HCT116 (cell line): ENCODE results near the gene PPIH. TPM values are rescaled to one million over a fixed set of nuclear protein-coding genes. Genes with fewer than 3 reads are reported as not detected.

Experiments
- ATAC-seq: fragments of 200-7000 bp; cut with Tn5 transposase; 2 replicates; pipeline ENCODE4 v1.9.1; 2020; ENCODE audit warnings: mild to moderate bottlenecking, moderate library complexity
- BruUV-seq: library from RNA; stranded (reverse); fragments of 400-500 nt; replicated peaks from 2 replicates; lab custom pipeline; 2021; lab: Mats Ljungman, UMichigan
- CTCF ChIA-PET: fragments of 300-600 bp; sonication (Branson Sonifier 250); formaldehyde crosslinking; loops from one replicate; lab custom pipeline; 2021; ENCODE audit warnings: antibody characterized with exemption; lab: Charles Lee
- POLR2A ChIA-PET: fragments of 300-600, 350-600 bp; sonication (Branson Sonifier 250); formaldehyde crosslinking; loops from one replicate; lab custom pipeline; 2021; ENCODE audit warnings: antibody characterized with exemption; lab: Charles Lee
- RAD21 ChIA-PET, 2 experiments: fragments of 300-600 bp; sonication (Branson Sonifier 250); formaldehyde crosslinking; loops; one replicate each; lab custom pipeline; 2023; ENCODE audit warnings: low total read pairs in 2 of 2; ENCODE audit not compliant: uncharacterized antibody in 2 of 2, unreplicated experiment in 2 of 2, low non-redundant PET in 1 of 2; lab: Charles Lee
- DNase-seq: peaks from one replicate; pipeline ENCODE4 v3.0.0-alpha.2; 2010; ENCODE audit warnings: low read depth, low spot score
- H2AFZ ChIP-seq: fragments of 200-600 bp; shearing (Covaris generic), sonication (generic); 2 replicates; pipeline ENCODE4 v1.6.1; 2017; ENCODE audit warnings: low read depth, mixed run types, mixed read lengths, antibody characterized with exemption, low read length; ENCODE audit not compliant: poor library complexity, severe bottlenecking
- H3K27ac ChIP-seq: 2 replicates; pipeline ENCODE4 v1.5.1; 2012; ENCODE audit warnings: low read depth, low read length
- H3K27me3 ChIP-seq: fragments of 200-600 bp; sonication (generic); 2 replicates; pipeline ENCODE4 v1.6.1; 2016; ENCODE audit warnings: mixed run types, low read length, mixed read lengths; ENCODE audit not compliant: insufficient read depth
- H3K36me3 ChIP-seq, 2 experiments: fragments of 200-500 bp in 1 of 2; fragments of 200-600 bp in 1 of 2; sonication (Bioruptor generic) in 1 of 2; sonication (generic) in 1 of 2; 2 replicates each; pipeline versions ENCODE4 v1.5.1 to v1.6.1; 2014 to 2016; ENCODE audit warnings: low read length in 2 of 2, inconsistent platforms in 1 of 2, mixed read lengths in 1 of 2, mixed run types in 1 of 2; ENCODE audit not compliant: insufficient read depth in 2 of 2, control insufficient read depth in 1 of 2
- H3K4me1 ChIP-seq, 2 experiments: fragments of 200-600 bp in 1 of 2; sonication (generic) in 1 of 2; 2 replicates each; pipeline versions ENCODE4 v1.5.1 to v1.6.1; 2012 to 2017; ENCODE audit warnings: low read length in 2 of 2, inconsistent platforms in 1 of 2, mild to moderate bottlenecking in 1 of 2, mixed read lengths in 1 of 2, mixed run types in 1 of 2, moderate library complexity in 1 of 2; ENCODE audit not compliant: insufficient read depth in 2 of 2, control insufficient read depth in 1 of 2
- H3K4me2 ChIP-seq: fragments of 200-600 bp; sonication (generic); 2 replicates; pipeline ENCODE4 v1.6.1; 2017; ENCODE audit warnings: mixed run types, low read length, mixed read lengths
- H3K4me3 ChIP-seq, 2 experiments: fragments of 200-600 bp in 1 of 2; sonication (generic) in 1 of 2; replicated peaks in 1 of 2; 2 replicates each; pipeline ENCODE4 v1.5.1; 2011 to 2016; ENCODE audit warnings: low read length in 2 of 2, control low read depth in 1 of 2, low read depth in 1 of 2, mild to moderate bottlenecking in 1 of 2, mixed read lengths in 1 of 2, mixed run types in 1 of 2
- H3K79me2 ChIP-seq: fragments of 200-600 bp; sonication (generic); 2 replicates; pipeline ENCODE4 v1.6.1; 2017; ENCODE audit warnings: mild to moderate bottlenecking, mixed run types, low read length, moderate library complexity, mixed read lengths; ENCODE audit not compliant: insufficient read depth
- H3K9ac ChIP-seq: fragments of 200-600 bp; sonication (generic); 2 replicates; pipeline ENCODE4 v1.6.1; 2016; ENCODE audit warnings: low read length, mixed read lengths
- H3K9me2 ChIP-seq: fragments of 200-600 bp; sonication (generic), shearing (Covaris generic); 2 replicates; pipeline ENCODE4 v1.6.1; 2017; ENCODE audit warnings: mixed run types, mild to moderate bottlenecking, moderate library complexity; ENCODE audit not compliant: insufficient read depth
- H3K9me3 ChIP-seq, 2 experiments: fragments of 200-500 bp in 1 of 2; fragments of 200-600 bp in 1 of 2; sonication (Bioruptor generic) in 1 of 2; sonication (generic) in 1 of 2; 2 replicates each; pipeline ENCODE4 v1.6.1; 2014 to 2017; ENCODE audit warnings: low read length in 2 of 2, mixed read lengths in 2 of 2, inconsistent platforms in 1 of 2, low read depth in 1 of 2, mild to moderate bottlenecking in 1 of 2, mixed run types in 1 of 2, moderate library complexity in 1 of 2; ENCODE audit not compliant: control insufficient read depth in 1 of 2, insufficient read depth in 1 of 2
- H4K20me1 ChIP-seq: fragments of 200-600 bp; sonication (generic), shearing (Covaris generic); 2 replicates; pipeline ENCODE4 v1.6.1; 2017; ENCODE audit warnings: mixed run types, mild to moderate bottlenecking, moderate library complexity; ENCODE audit not compliant: insufficient read depth
- ATF3 ChIP-seq: IDR thresholded peaks from 2 replicates; pipeline ENCODE4 v1.6.1; 2012
- CBX3 ChIP-seq: IDR thresholded peaks from 2 replicates; pipeline ENCODE4 v1.6.1; 2012; ENCODE audit warnings: low read depth
- CEBPB ChIP-seq: IDR thresholded peaks from 2 replicates; pipeline ENCODE4 v1.6.1; 2012; ENCODE audit warnings: low read depth
- EZH2 ChIP-seq: fragments of 200-600 bp; sonication (generic); IDR thresholded peaks from 2 replicates; pipeline ENCODE4 v1.6.1; 2017; ENCODE audit warnings: antibody characterized with exemption, mixed run types
- FOSL1 ChIP-seq: IDR thresholded peaks from 2 replicates; pipeline ENCODE4 v1.6.1; 2012; ENCODE audit warnings: low read depth
- JUND ChIP-seq: IDR thresholded peaks from 2 replicates; pipeline ENCODE4 v1.6.1; 2012
- MAX ChIP-seq: IDR thresholded peaks from 2 replicates; pipeline ENCODE4 v1.6.1; 2012
- POLR2AphosphoS5 ChIP-seq: IDR thresholded peaks from 2 replicates; pipeline ENCODE4 v1.6.1; 2011; ENCODE audit warnings: mild to moderate bottlenecking, low read depth, low read length, moderate library complexity
- RAD21 ChIP-seq: IDR thresholded peaks from 2 replicates; pipeline ENCODE4 v1.6.1; 2012; ENCODE audit warnings: low read depth, mild to moderate bottlenecking
- REST ChIP-seq: IDR thresholded peaks from 2 replicates; pipeline ENCODE4 v1.6.1; 2012; ENCODE audit warnings: low read depth
- SIN3A ChIP-seq: IDR thresholded peaks from 2 replicates; pipeline ENCODE4 v1.6.1; 2012; ENCODE audit warnings: low read depth
- SP1 ChIP-seq: IDR thresholded peaks from 2 replicates; pipeline ENCODE4 v1.6.1; 2012; ENCODE audit warnings: low read depth
- YY1 ChIP-seq: IDR thresholded peaks from 2 replicates; pipeline ENCODE4 v1.6.1; 2011; ENCODE audit warnings: low read length, low read depth, moderate library complexity, mild to moderate bottlenecking; ENCODE audit not compliant: insufficient replicate concordance; ENCODE audit errors: extremely low read depth
- ZBTB33 ChIP-seq: IDR thresholded peaks from 2 replicates; pipeline ENCODE4 v1.6.1; 2011; ENCODE audit warnings: mild to moderate bottlenecking, low read length, moderate library complexity; ENCODE audit not compliant: insufficient replicate concordance; ENCODE audit errors: extremely low read depth
- ZFX ChIP-seq: fragments of 450-650 bp; IDR thresholded peaks from 2 replicates; pipeline ENCODE4 v1.6.1; 2017
- ZNF274 ChIP-seq: fragments of 200-500 bp; sonication (Bioruptor generic); IDR thresholded peaks from 2 replicates; pipeline ENCODE4 v1.6.1; 2014; ENCODE audit warnings: mild to moderate bottlenecking, low read depth, low read length, inconsistent platforms
- intact Hi-C: fragments of 100-400 bp; cut with micrococcal nuclease; formaldehyde crosslinking; loops from 2 replicates; pipeline ENCODE4 v1.10.0; 2022
- total RNA-seq: library from RNA; stranded (reverse); gene quantifications from one replicate; pipeline ENCODE4 v1.2.1, GENCODE V29; 2021; ENCODE audit not compliant: unreplicated experiment

PPIH gene
- total RNA-seq, 1 experiment from 2014 or later = 100 TPM

- H4K20me1 ChIP-seq = peaks cover 95% of the 10 kb centered on the region; the same call in 1 of the 2 replicates
- H2AFZ ChIP-seq = no peak overlapping the region
- no peak overlapping the region for H3K4me3 ChIP-seq
- intact Hi-C loops = no loop called here
- peaks cover 16 to 61% of the 10 kb centered on the region in 2 experiments; a peak in 2 of 4 replicates for H3K36me3 ChIP-seq
- ChIA-PET POLR2A (no interaction called here), CTCF (no interaction called here), RAD21 (no interaction called here)
- no peak overlapping the region for H3K27ac ChIP-seq
- no peaks in the 10 kb centered on the region for H3K27me3 ChIP-seq
- peaks cover 100% of the 10 kb centered on the region for H3K79me2 ChIP-seq
- no TSS peak for BruUV-seq
- DNase-seq = no peak
- peaks cover 12 to 24% of the 10 kb centered on the region in 2 experiments for H3K4me1 ChIP-seq
- no peak for ATAC-seq
- H3K4me2 ChIP-seq = no peak overlapping the region
- H3K9me2 ChIP-seq = no peaks in the 10 kb centered on the region
- no peaks in the 10 kb centered on the region for H3K9me3 ChIP-seq
- H3K9ac ChIP-seq = no peak overlapping the region
- TF ChIP-seq FOSL1 (no peak), SIN3A (no peak), EZH2 (no peak), JUND (no peak), CBX3 (no peak), ZNF274 (no peak), ZBTB33 (no peak), RAD21 (no peak), CEBPB (no peak), REST (no peak), SP1 (no peak), ATF3 (no peak), ZFX (no peak), YY1 (no peak), POLR2AphosphoS5 (no peak), MAX (no peak)
These were observed 31.7 kb downstream of the PPIH start for GRCh38 chr1:42689912-42690311.
